ENCODE measurements around the gene NFASC. TPM values are rescaled to one million over a fixed set of nuclear protein-coding genes. Genes with fewer than 3 reads are reported as not detected.

The NFASC gene
- total RNA-seq, 4 donors from 2014 or later: 0.68 to 2.8 (median 1.7) TPM

- no peak for TF ChIP-seq CTCF (IDR thresholded peaks at IDR 0.05; ENCODE audit: low read depth)
Observed at GRCh38 chr1:205044741-205045140, 174.1 kb downstream of the NFASC start.

GRCh38 chr1:205045146-205045545 is 174.5 kb downstream of the NFASC start:
- TF ChIP-seq CTCF (IDR thresholded peaks at IDR 0.05; ENCODE audit: low read depth): no peak

- no peak for TF ChIP-seq CTCF (IDR thresholded peaks at IDR 0.05; ENCODE audit: low read depth)
Observed at GRCh38 chr1:205046870-205047269, 176.2 kb downstream of the NFASC start.

- TF ChIP-seq CTCF (IDR thresholded peaks at IDR 0.05; ENCODE audit: low read depth): no peak
Observed at GRCh38 chr1:205047764-205048231, 177.1 kb downstream of the NFASC start.

- no peak for TF ChIP-seq CTCF (IDR thresholded peaks at IDR 0.05; ENCODE audit: low read depth)
Observed at GRCh38 chr1:205048382-205048781, 177.7 kb downstream of the NFASC start.

GRCh38 chr1:205049479-205049878 is 178.8 kb downstream of the NFASC start:
- no peak for TF ChIP-seq CTCF (IDR thresholded peaks at IDR 0.05; ENCODE audit: low read depth)

- TF ChIP-seq CTCF (IDR thresholded peaks at IDR 0.05; ENCODE audit: low read depth): no peak
Observed at GRCh38 chr1:205052690-205053089, 182.0 kb downstream of the NFASC start.
